ENCODE measurements around the gene SUSD1.

Gene SUSD1

GRCh38 chr9:112041536-112042243 is 133.4 kb downstream of the SUSD1 start:
- Histone ChIP-seq H3K56ac (ENCODE audit: low read length) (peak overlapping the region; percentile 28), H2BK5ac (ENCODE audit: low read length) (peak overlapping the region; percentile 39), H3K23ac (ENCODE audit: low read length) (no peak overlapping the region), H3K79me1 (ENCODE audit: low read length) (no peaks in the 10 kb centered on the region), H3K79me2 (ENCODE audit: control insufficient read depth, insufficient read depth, low read length) (no peaks in the 10 kb centered on the region), H3K36me3 (ENCODE audit: control insufficient read depth, insufficient read depth, low read length) (no peaks in the 10 kb centered on the region), H3K4me1 (ENCODE audit: control insufficient read depth, low read depth, low read length) (peaks cover 8% of the 10 kb centered on the region), H3K27me3 (ENCODE audit: insufficient read depth, low read length, poor library complexity) (no peaks in the 10 kb centered on the region), H3K4ac (ENCODE audit: low read depth, low read length) (peak overlapping the region; percentile 74), H2BK15ac (replicated peaks; ENCODE audit: low read depth) (no peak overlapping the region), H2AK5ac (ENCODE audit: low read length) (no peak overlapping the region), H3K4me3 (ENCODE audit: low read length) (no peak overlapping the region), H3K27ac (ENCODE audit: low read depth, low read length) (peak overlapping the region; percentile 37), H3K9ac (ENCODE audit: low read length) (no peak overlapping the region), H2BK120ac (ENCODE audit: low read depth, low read length) (no peak overlapping the region), H3K18ac (ENCODE audit: low read length) (no peak overlapping the region), H4K5ac (ENCODE audit: low read length) (no peak overlapping the region), H4K8ac (ENCODE audit: low read depth, low read length) (no peak overlapping the region), H3K4me2 (ENCODE audit: low read length) (no peak overlapping the region)
- DNase-seq = peak; percentile 99
- WGBS (ENCODE audit: extremely low coverage, insufficient coverage, low lambda C conversion rate) = no CpG with 5 or more reads among the region's 8 CpGs

- peak overlapping the region; percentile 37 for H3K27ac ChIP-seq (ENCODE audit: low read depth, low read length)
- no peaks in the 10 kb centered on the region for H3K27me3 ChIP-seq (ENCODE audit: insufficient read depth, low read length, poor library complexity)
- peak overlapping the region; percentile 74 for H3K4ac ChIP-seq (ENCODE audit: low read depth, low read length)
- no peaks in the 10 kb centered on the region for H3K79me2 ChIP-seq (ENCODE audit: control insufficient read depth, insufficient read depth, low read length)
- WGBS (ENCODE audit: extremely low coverage, insufficient coverage, low lambda C conversion rate) = no CpG with 5 or more reads among the region's 4 CpGs
- H2BK120ac ChIP-seq (ENCODE audit: low read depth, low read length) = no peak overlapping the region
- no peak overlapping the region for H2BK15ac ChIP-seq (replicated peaks; ENCODE audit: low read depth)
- no peaks in the 10 kb centered on the region for H3K79me1 ChIP-seq (ENCODE audit: low read length)
- no peak overlapping the region for H3K18ac ChIP-seq (ENCODE audit: low read length)
- peaks cover 8% of the 10 kb centered on the region for H3K4me1 ChIP-seq (ENCODE audit: control insufficient read depth, low read depth, low read length)
- H3K36me3 ChIP-seq (ENCODE audit: control insufficient read depth, insufficient read depth, low read length) = no peaks in the 10 kb centered on the region
- no peak overlapping the region for H4K8ac ChIP-seq (ENCODE audit: low read depth, low read length)
- no peak overlapping the region for H3K4me3 ChIP-seq (ENCODE audit: low read length)
- DNase-seq = no peak
- no peak overlapping the region for H3K4me2 ChIP-seq (ENCODE audit: low read length)
- no peak overlapping the region for H2AK5ac ChIP-seq (ENCODE audit: low read length)
- no peak overlapping the region for H4K5ac ChIP-seq (ENCODE audit: low read length)
- H3K23ac ChIP-seq (ENCODE audit: low read length) = no peak overlapping the region
- H3K56ac ChIP-seq (ENCODE audit: low read length) = no peak overlapping the region
- peak overlapping the region; percentile 37 for H2BK5ac ChIP-seq (ENCODE audit: low read length)
- no peak overlapping the region for H3K9ac ChIP-seq (ENCODE audit: low read length)
Observed at GRCh38 chr9:112041199-112041535, 133.9 kb downstream of the SUSD1 start.

GRCh38 chr9:112038017-112038408 is 137.1 kb downstream of the SUSD1 start:
- no peak overlapping the region for H4K5ac ChIP-seq (ENCODE audit: low read length)
- no peak overlapping the region for H2BK120ac ChIP-seq (ENCODE audit: low read depth, low read length)
- no peaks in the 10 kb centered on the region for H3K79me1 ChIP-seq (ENCODE audit: low read length)
- no CpG with 5 or more reads among the region's 2 CpGs for WGBS (ENCODE audit: extremely low coverage, insufficient coverage, low lambda C conversion rate)
- no peak for DNase-seq
- no peak overlapping the region for H3K23ac ChIP-seq (ENCODE audit: low read length)
- no peak overlapping the region for H3K4ac ChIP-seq (ENCODE audit: low read depth, low read length)
- no peak overlapping the region for H3K27ac ChIP-seq (ENCODE audit: low read depth, low read length)
- H3K4me1 ChIP-seq (ENCODE audit: control insufficient read depth, low read depth, low read length) = peaks cover 11% of the 10 kb centered on the region
- no peak overlapping the region for H4K8ac ChIP-seq (ENCODE audit: low read depth, low read length)
- no peak overlapping the region for H2AK5ac ChIP-seq (ENCODE audit: low read length)
- H3K18ac ChIP-seq (ENCODE audit: low read length) = no peak overlapping the region
- no peaks in the 10 kb centered on the region for H3K36me3 ChIP-seq (ENCODE audit: control insufficient read depth, insufficient read depth, low read length)
- H2BK15ac ChIP-seq (replicated peaks; ENCODE audit: low read depth) = no peak overlapping the region
- no peak overlapping the region for H2BK5ac ChIP-seq (ENCODE audit: low read length)
- H3K4me3 ChIP-seq (ENCODE audit: low read length) = no peak overlapping the region
- H3K27me3 ChIP-seq (ENCODE audit: insufficient read depth, low read length, poor library complexity) = no peaks in the 10 kb centered on the region
- no peak overlapping the region for H3K9ac ChIP-seq (ENCODE audit: low read length)
- H3K79me2 ChIP-seq (ENCODE audit: control insufficient read depth, insufficient read depth, low read length) = no peaks in the 10 kb centered on the region
- no peak overlapping the region for H3K56ac ChIP-seq (ENCODE audit: low read length)
- no peak overlapping the region for H3K4me2 ChIP-seq (ENCODE audit: low read length)

GRCh38 chr9:112037281-112038016 is 137.6 kb downstream of the SUSD1 start:
- H3K79me1 ChIP-seq (ENCODE audit: low read length) = no peaks in the 10 kb centered on the region
- no peak overlapping the region for H3K18ac ChIP-seq (ENCODE audit: low read length)
- H3K23ac ChIP-seq (ENCODE audit: low read length) = no peak overlapping the region
- no peak for DNase-seq
- H3K27me3 ChIP-seq (ENCODE audit: insufficient read depth, low read length, poor library complexity) = no peaks in the 10 kb centered on the region
- H3K4me2 ChIP-seq (ENCODE audit: low read length) = no peak overlapping the region
- no peak overlapping the region for H2BK120ac ChIP-seq (ENCODE audit: low read depth, low read length)
- no CpG with 5 or more reads among the region's 2 CpGs for WGBS (ENCODE audit: extremely low coverage, insufficient coverage, low lambda C conversion rate)
- no peak overlapping the region for H3K4ac ChIP-seq (ENCODE audit: low read depth, low read length)
- H3K56ac ChIP-seq (ENCODE audit: low read length) = no peak overlapping the region
- peaks cover 11% of the 10 kb centered on the region for H3K4me1 ChIP-seq (ENCODE audit: control insufficient read depth, low read depth, low read length)
- no peak overlapping the region for H3K9ac ChIP-seq (ENCODE audit: low read length)
- H3K27ac ChIP-seq (ENCODE audit: low read depth, low read length) = no peak overlapping the region
- H3K4me3 ChIP-seq (ENCODE audit: low read length) = no peak overlapping the region
- H4K5ac ChIP-seq (ENCODE audit: low read length) = no peak overlapping the region
- no peak overlapping the region for H2BK5ac ChIP-seq (ENCODE audit: low read length)
- H2AK5ac ChIP-seq (ENCODE audit: low read length) = no peak overlapping the region
- no peaks in the 10 kb centered on the region for H3K79me2 ChIP-seq (ENCODE audit: control insufficient read depth, insufficient read depth, low read length)
- H4K8ac ChIP-seq (ENCODE audit: low read depth, low read length) = no peak overlapping the region
- no peak overlapping the region for H2BK15ac ChIP-seq (replicated peaks; ENCODE audit: low read depth)
- H3K36me3 ChIP-seq (ENCODE audit: control insufficient read depth, insufficient read depth, low read length) = no peaks in the 10 kb centered on the region

- H3K56ac ChIP-seq (ENCODE audit: low read length) = no peak overlapping the region
- no peaks in the 10 kb centered on the region for H3K36me3 ChIP-seq (ENCODE audit: control insufficient read depth, insufficient read depth, low read length)
- no peaks in the 10 kb centered on the region for H3K79me2 ChIP-seq (ENCODE audit: control insufficient read depth, insufficient read depth, low read length)
- H3K79me1 ChIP-seq (ENCODE audit: low read length) = no peaks in the 10 kb centered on the region
- no peak for DNase-seq
- H3K9ac ChIP-seq (ENCODE audit: low read length) = no peak overlapping the region
- no peak overlapping the region for H3K4me3 ChIP-seq (ENCODE audit: low read length)
- H3K4me1 ChIP-seq (ENCODE audit: control insufficient read depth, low read depth, low read length) = peaks cover 3% of the 10 kb centered on the region
- H4K5ac ChIP-seq (ENCODE audit: low read length) = no peak overlapping the region
- no peak overlapping the region for H3K4me2 ChIP-seq (ENCODE audit: low read length)
- no peak overlapping the region for H4K8ac ChIP-seq (ENCODE audit: low read depth, low read length)
- no peaks in the 10 kb centered on the region for H3K27me3 ChIP-seq (ENCODE audit: insufficient read depth, low read length, poor library complexity)
- no peak overlapping the region for H3K27ac ChIP-seq (ENCODE audit: low read depth, low read length)
- WGBS (ENCODE audit: extremely low coverage, insufficient coverage, low lambda C conversion rate) = no CpG with 5 or more reads among the region's 6 CpGs
- no peak overlapping the region for H3K4ac ChIP-seq (ENCODE audit: low read depth, low read length)
- H2BK120ac ChIP-seq (ENCODE audit: low read depth, low read length) = no peak overlapping the region
- no peak overlapping the region for H2BK15ac ChIP-seq (replicated peaks; ENCODE audit: low read depth)
- no peak overlapping the region for H2AK5ac ChIP-seq (ENCODE audit: low read length)
- no peak overlapping the region for H2BK5ac ChIP-seq (ENCODE audit: low read length)
- no peak overlapping the region for H3K18ac ChIP-seq (ENCODE audit: low read length)
- H3K23ac ChIP-seq (ENCODE audit: low read length) = no peak overlapping the region
Observed at GRCh38 chr9:112035166-112035826, 139.8 kb downstream of the SUSD1 start.

All from mesendoderm (in vitro differentiated cells).